H1 (cell line): ENCODE results near the gene EEPD1.

Experiments
- CHD2 ChIP-seq: IDR thresholded peaks from 2 replicates; pipeline ENCODE4 v1.6.1; 2012; ENCODE audit warnings: low read length, improper control_type of control experiment
- CREB1 ChIP-seq: IDR thresholded peaks from 2 replicates; pipeline ENCODE4 v1.6.1; 2012; ENCODE audit warnings: inconsistent platforms
- EZH2 ChIP-seq: fragments of 200-600 bp; sonication (generic); IDR thresholded peaks from 2 replicates; pipeline ENCODE4 v1.7.1; 2012; ENCODE audit warnings: low read depth, mild to moderate bottlenecking, moderate library complexity, low read length, inconsistent platforms; ENCODE audit not compliant: severe bottlenecking
- HDAC2 ChIP-seq, 2 experiments: fragments of 300-600 bp in 1 of 2; sonication (generic) in 1 of 2; IDR thresholded peaks; 2 replicates each; pipeline ENCODE4 v1.6.1; 2011 to 2012; ENCODE audit warnings: low read depth in 2 of 2, low read length in 2 of 2, mild to moderate bottlenecking in 2 of 2, moderate library complexity in 2 of 2, borderline replicate concordance in 1 of 2, inconsistent platforms in 1 of 2
- KDM1A ChIP-seq: fragments of 200-600, 300-600 bp; sonication (generic); IDR thresholded peaks from 2 replicates; pipeline ENCODE4 v1.7.1; 2016; ENCODE audit warnings: mild to moderate bottlenecking, low read length, borderline replicate concordance
- POLR2A ChIP-seq, 2 experiments: IDR thresholded peaks; 1 replicate in 1 of 2; 2 replicates in 1 of 2; pipeline ENCODE4 v1.6.1; 2011; ENCODE audit warnings: low read depth in 2 of 2, low read length in 2 of 2, mild to moderate bottlenecking in 2 of 2; ENCODE audit errors: control extremely low read depth in 1 of 2
- POLR2AphosphoS5 ChIP-seq: IDR thresholded peaks from 2 replicates; pipeline ENCODE4 v1.6.1; 2011; ENCODE audit warnings: low read depth, low read length
- TBP ChIP-seq: IDR thresholded peaks from 2 replicates; pipeline ENCODE4 v1.6.1; 2011; ENCODE audit warnings: low read depth, low read length, improper control_type of control experiment
- YY1 ChIP-seq: IDR thresholded peaks from 2 replicates; pipeline ENCODE4 v1.6.1; 2011; ENCODE audit warnings: low read depth, mild to moderate bottlenecking, low read length
- TF ChIP-seq, protein P1 (sequence below), 3 experiments: IDR thresholded peaks; 1 replicate in 2 of 3; 2 replicates in 1 of 3; pipeline versions ENCODE4 v1.5.1 to v1.6.1; 2011; ENCODE audit warnings: low read length in 3 of 3, mild to moderate bottlenecking in 3 of 3, inconsistent platforms in 2 of 3, low read depth in 1 of 3, moderate library complexity in 1 of 3; ENCODE audit not compliant: insufficient read depth in 1 of 3; ENCODE audit errors: control extremely low read depth in 1 of 3
- TF ChIP-seq, protein P2 (sequence below): fragments of 300-600 bp; sonication (generic); IDR thresholded peaks from 2 replicates; pipeline ENCODE4 v1.7.1; 2012; ENCODE audit warnings: low read length, moderate library complexity, mild to moderate bottlenecking, inconsistent platforms; ENCODE audit not compliant: insufficient replicate concordance

- TF ChIP-seq, protein P1, sequence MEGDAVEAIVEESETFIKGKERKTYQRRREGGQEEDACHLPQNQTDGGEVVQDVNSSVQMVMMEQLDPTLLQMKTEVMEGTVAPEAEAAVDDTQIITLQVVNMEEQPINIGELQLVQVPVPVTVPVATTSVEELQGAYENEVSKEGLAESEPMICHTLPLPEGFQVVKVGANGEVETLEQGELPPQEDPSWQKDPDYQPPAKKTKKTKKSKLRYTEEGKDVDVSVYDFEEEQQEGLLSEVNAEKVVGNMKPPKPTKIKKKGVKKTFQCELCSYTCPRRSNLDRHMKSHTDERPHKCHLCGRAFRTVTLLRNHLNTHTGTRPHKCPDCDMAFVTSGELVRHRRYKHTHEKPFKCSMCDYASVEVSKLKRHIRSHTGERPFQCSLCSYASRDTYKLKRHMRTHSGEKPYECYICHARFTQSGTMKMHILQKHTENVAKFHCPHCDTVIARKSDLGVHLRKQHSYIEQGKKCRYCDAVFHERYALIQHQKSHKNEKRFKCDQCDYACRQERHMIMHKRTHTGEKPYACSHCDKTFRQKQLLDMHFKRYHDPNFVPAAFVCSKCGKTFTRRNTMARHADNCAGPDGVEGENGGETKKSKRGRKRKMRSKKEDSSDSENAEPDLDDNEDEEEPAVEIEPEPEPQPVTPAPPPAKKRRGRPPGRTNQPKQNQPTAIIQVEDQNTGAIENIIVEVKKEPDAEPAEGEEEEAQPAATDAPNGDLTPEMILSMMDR (IDR thresholded peaks at IDR 0.05; ENCODE audit: control extremely low read depth in 1 of 3, insufficient read depth in 1 of 3, low read depth in 1 of 3, low read length in 3 of 3) = no peak
- TF ChIP-seq HDAC2 (IDR thresholded peaks at IDR 0.05; ENCODE audit: borderline replicate concordance in 1 of 2, low read depth in 2 of 2, low read length in 2 of 2) = no peak
- no peak for TF ChIP-seq POLR2A (IDR thresholded peaks at IDR 0.05; ENCODE audit: control extremely low read depth in 1 of 2, low read depth in 2 of 2, low read length in 2 of 2)
- TF ChIP-seq TBP = no peak
- no peak for TF ChIP-seq EZH2
- TF ChIP-seq, protein P2, sequence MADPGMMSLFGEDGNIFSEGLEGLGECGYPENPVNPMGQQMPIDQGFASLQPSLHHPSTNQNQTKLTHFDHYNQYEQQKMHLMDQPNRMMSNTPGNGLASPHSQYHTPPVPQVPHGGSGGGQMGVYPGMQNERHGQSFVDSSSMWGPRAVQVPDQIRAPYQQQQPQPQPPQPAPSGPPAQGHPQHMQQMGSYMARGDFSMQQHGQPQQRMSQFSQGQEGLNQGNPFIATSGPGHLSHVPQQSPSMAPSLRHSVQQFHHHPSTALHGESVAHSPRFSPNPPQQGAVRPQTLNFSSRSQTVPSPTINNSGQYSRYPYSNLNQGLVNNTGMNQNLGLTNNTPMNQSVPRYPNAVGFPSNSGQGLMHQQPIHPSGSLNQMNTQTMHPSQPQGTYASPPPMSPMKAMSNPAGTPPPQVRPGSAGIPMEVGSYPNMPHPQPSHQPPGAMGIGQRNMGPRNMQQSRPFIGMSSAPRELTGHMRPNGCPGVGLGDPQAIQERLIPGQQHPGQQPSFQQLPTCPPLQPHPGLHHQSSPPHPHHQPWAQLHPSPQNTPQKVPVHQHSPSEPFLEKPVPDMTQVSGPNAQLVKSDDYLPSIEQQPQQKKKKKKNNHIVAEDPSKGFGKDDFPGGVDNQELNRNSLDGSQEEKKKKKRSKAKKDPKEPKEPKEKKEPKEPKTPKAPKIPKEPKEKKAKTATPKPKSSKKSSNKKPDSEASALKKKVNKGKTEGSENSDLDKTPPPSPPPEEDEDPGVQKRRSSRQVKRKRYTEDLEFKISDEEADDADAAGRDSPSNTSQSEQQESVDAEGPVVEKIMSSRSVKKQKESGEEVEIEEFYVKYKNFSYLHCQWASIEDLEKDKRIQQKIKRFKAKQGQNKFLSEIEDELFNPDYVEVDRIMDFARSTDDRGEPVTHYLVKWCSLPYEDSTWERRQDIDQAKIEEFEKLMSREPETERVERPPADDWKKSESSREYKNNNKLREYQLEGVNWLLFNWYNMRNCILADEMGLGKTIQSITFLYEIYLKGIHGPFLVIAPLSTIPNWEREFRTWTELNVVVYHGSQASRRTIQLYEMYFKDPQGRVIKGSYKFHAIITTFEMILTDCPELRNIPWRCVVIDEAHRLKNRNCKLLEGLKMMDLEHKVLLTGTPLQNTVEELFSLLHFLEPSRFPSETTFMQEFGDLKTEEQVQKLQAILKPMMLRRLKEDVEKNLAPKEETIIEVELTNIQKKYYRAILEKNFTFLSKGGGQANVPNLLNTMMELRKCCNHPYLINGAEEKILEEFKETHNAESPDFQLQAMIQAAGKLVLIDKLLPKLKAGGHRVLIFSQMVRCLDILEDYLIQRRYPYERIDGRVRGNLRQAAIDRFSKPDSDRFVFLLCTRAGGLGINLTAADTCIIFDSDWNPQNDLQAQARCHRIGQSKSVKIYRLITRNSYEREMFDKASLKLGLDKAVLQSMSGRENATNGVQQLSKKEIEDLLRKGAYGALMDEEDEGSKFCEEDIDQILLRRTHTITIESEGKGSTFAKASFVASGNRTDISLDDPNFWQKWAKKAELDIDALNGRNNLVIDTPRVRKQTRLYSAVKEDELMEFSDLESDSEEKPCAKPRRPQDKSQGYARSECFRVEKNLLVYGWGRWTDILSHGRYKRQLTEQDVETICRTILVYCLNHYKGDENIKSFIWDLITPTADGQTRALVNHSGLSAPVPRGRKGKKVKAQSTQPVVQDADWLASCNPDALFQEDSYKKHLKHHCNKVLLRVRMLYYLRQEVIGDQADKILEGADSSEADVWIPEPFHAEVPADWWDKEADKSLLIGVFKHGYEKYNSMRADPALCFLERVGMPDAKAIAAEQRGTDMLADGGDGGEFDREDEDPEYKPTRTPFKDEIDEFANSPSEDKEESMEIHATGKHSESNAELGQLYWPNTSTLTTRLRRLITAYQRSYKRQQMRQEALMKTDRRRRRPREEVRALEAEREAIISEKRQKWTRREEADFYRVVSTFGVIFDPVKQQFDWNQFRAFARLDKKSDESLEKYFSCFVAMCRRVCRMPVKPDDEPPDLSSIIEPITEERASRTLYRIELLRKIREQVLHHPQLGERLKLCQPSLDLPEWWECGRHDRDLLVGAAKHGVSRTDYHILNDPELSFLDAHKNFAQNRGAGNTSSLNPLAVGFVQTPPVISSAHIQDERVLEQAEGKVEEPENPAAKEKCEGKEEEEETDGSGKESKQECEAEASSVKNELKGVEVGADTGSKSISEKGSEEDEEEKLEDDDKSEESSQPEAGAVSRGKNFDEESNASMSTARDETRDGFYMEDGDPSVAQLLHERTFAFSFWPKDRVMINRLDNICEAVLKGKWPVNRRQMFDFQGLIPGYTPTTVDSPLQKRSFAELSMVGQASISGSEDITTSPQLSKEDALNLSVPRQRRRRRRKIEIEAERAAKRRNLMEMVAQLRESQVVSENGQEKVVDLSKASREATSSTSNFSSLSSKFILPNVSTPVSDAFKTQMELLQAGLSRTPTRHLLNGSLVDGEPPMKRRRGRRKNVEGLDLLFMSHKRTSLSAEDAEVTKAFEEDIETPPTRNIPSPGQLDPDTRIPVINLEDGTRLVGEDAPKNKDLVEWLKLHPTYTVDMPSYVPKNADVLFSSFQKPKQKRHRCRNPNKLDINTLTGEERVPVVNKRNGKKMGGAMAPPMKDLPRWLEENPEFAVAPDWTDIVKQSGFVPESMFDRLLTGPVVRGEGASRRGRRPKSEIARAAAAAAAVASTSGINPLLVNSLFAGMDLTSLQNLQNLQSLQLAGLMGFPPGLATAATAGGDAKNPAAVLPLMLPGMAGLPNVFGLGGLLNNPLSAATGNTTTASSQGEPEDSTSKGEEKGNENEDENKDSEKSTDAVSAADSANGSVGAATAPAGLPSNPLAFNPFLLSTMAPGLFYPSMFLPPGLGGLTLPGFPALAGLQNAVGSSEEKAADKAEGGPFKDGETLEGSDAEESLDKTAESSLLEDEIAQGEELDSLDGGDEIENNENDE = no peak
- no peak for TF ChIP-seq POLR2AphosphoS5
- no peak for TF ChIP-seq YY1
- no peak for TF ChIP-seq CREB1
- no peak for TF ChIP-seq KDM1A
- TF ChIP-seq CHD2 = no peak
These were observed 38.7 kb upstream of the EEPD1 start for GRCh38 chr7:36114355-36114754.
